AG10803 (cell line): Measurements from ENCODE around the gene ANO8.

Experiments
- DNase-seq: peaks from one replicate; pipeline ENCODE4 v3.0.0; 2010; ENCODE audit warnings: low read depth
- H3K4me3 ChIP-seq: 2 replicates; pipeline ENCODE4 v1.5.1; 2011; ENCODE audit warnings: mild to moderate bottlenecking, low read length, control low read depth
- CTCF ChIP-seq: conservative IDR thresholded peaks from 2 replicates; pipeline ENCODE4 v1.5.1; 2011; ENCODE audit warnings: mild to moderate bottlenecking, low read length, control low read depth, inconsistent platforms

The ANO8 gene

GRCh38 chr19:17330262-17331044, 4.2 kb downstream of the ANO8 start:
- H3K4me3 ChIP-seq, result no peak overlapping the region
- no peak for DNase-seq
- TF ChIP-seq CTCF, result no peak

DNA sequence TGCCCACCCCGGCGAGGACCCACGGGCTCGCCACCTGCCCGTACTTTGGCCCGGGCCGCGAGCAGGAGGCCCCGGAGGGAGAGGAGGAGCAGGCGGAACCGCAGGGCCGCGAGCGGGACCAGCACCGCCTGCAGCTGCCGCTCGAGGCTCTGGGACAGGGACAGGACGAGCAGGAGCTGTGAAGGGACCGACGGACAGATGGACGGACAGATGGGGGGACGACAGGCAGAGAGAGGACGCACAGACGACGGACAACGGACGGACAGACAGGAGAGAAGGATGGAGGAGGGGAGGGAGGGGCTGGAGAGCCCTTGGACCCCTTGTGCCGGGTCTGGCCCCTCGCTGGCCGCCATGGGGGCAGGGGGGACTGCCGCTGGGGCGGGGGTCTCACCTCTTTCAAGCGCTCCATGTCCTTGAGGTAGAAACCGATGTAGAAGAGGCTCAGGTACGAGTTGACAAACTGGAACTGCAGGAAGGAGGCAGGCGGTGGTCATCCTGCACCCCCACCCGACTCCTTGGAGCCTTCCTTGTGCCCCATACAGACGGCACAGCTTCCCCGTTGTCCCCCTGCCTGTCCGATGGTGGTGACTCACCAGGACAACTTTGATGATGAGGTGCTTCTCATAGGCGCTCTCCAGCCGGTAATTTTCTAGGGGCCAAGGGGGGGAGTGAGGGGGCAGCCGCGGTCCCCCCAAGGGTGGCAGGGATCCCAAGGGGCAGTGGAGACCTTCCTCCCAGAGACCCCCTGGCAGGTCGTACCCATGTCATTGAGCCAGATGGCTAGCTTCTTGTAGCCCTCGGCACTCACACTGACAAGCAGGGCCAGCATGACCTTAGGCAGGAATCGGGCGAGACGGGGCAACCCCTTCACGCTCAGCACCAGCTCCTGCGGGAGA, 5.0 kb downstream of the ANO8 start:
- DNase-seq, result no peak
- TF ChIP-seq CTCF, result no peak
- no peak overlapping the region for H3K4me3 ChIP-seq

- TF ChIP-seq CTCF, result no peak
- no peak overlapping the region for H3K4me3 ChIP-seq
- no peak for DNase-seq
Observed at GRCh38 chr19:17328517-17329365, 5.9 kb downstream of the ANO8 start.

GRCh38 chr19:17327654-17328516, 6.8 kb downstream of the ANO8 start:
- H3K4me3 ChIP-seq, result no peak overlapping the region
- no peak for DNase-seq
- no peak for TF ChIP-seq CTCF

GRCh38 chr19:17327068-17327653, 7.5 kb downstream of the ANO8 start:
- DNase-seq, result no peak
- no peak overlapping the region for H3K4me3 ChIP-seq
- no peak for TF ChIP-seq CTCF

DNA sequence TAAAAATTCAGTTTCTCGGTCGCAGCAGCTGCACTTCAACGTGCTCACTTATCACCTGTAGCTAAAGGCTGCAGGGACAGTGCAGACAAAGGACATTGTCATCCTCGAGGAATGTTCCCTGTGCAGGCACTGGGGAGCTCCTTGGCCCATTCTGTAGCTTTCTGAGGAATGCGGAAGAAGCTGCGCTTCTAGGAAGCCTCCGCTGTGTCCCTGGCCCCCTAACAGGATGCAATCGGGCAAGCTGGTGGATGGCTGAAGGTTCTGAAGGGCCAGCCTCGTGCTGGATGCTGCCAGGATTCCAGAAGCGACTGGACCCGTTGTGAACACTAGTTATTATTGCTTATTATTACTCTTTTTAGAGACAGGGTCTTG, 8.1 kb downstream of the ANO8 start:
- no peak for TF ChIP-seq CTCF
- no peak for DNase-seq
- H3K4me3 ChIP-seq, result no peak overlapping the region
